ENCODE results near the gene SPATA22.
"Not testable (repeated sequence)": the region's sequence is repeated elsewhere in the genome, so short reads cannot be mapped to it uniquely, and the experiment has no call there.

SPATA22 gene

GRCh38 chr17:3471599-3471998 lies at the start of gene SPATA22:
TSS of gene SPATA22 (minus strand) at chr17:3471819. CDS start at chr17:3469325, 2,494 bp downstream.
- in situ Hi-C loops (cut with MboI; ENCODE audit: low sequenced_read_pairs), result no loop called here

GRCh38 chr17:3519472-3519871 lies 47.9 kb upstream of the SPATA22 start:
- in situ Hi-C loops (cut with MboI; ENCODE audit: low sequenced_read_pairs), result not testable (repeated sequence)

GRCh38 chr17:3514873-3515272 lies 43.3 kb upstream of the SPATA22 start:
- in situ Hi-C loops (cut with MboI; ENCODE audit: low sequenced_read_pairs), result no loop called here

- in situ Hi-C loops (cut with MboI; ENCODE audit: low sequenced_read_pairs), result not testable (repeated sequence)
Observed at GRCh38 chr17:3514167-3514566, 42.5 kb upstream of the SPATA22 start.

- in situ Hi-C loops (cut with MboI; ENCODE audit: low sequenced_read_pairs), result no loop called here
Observed at GRCh38 chr17:3513305-3514035, 41.9 kb upstream of the SPATA22 start.

- in situ Hi-C loops (cut with MboI; ENCODE audit: low sequenced_read_pairs), result no loop called here
Observed at GRCh38 chr17:3512505-3513171, 41.0 kb upstream of the SPATA22 start.

- in situ Hi-C loops (cut with MboI; ENCODE audit: low sequenced_read_pairs), result no loop called here
Observed at GRCh38 chr17:3511852-3512504, 40.4 kb upstream of the SPATA22 start.

GRCh38 chr17:3510090-3510489 lies 38.5 kb upstream of the SPATA22 start:
- in situ Hi-C loops (cut with MboI; ENCODE audit: low sequenced_read_pairs), result no loop called here

GRCh38 chr17:3507869-3508268 lies 36.2 kb upstream of the SPATA22 start:
- in situ Hi-C loops (cut with MboI; ENCODE audit: low sequenced_read_pairs), result no loop called here

GRCh38 chr17:3507071-3507470 lies 35.5 kb upstream of the SPATA22 start:
- in situ Hi-C loops (cut with MboI; ENCODE audit: low sequenced_read_pairs), result no loop called here

- in situ Hi-C loops (cut with MboI; ENCODE audit: low sequenced_read_pairs), result no loop called here
Observed at GRCh38 chr17:3506054-3506453, 34.4 kb upstream of the SPATA22 start.

- in situ Hi-C loops (cut with MboI; ENCODE audit: low sequenced_read_pairs), result no loop called here
Observed at GRCh38 chr17:3505008-3505407, 33.4 kb upstream of the SPATA22 start.

- in situ Hi-C loops (cut with MboI; ENCODE audit: low sequenced_read_pairs), result no loop called here
Observed at GRCh38 chr17:3503285-3503684, 31.7 kb upstream of the SPATA22 start.

- in situ Hi-C loops (cut with MboI; ENCODE audit: low sequenced_read_pairs), result no loop called here
Observed at GRCh38 chr17:3502466-3502865, 30.8 kb upstream of the SPATA22 start.

GRCh38 chr17:3501344-3501743 lies 29.7 kb upstream of the SPATA22 start:
- in situ Hi-C loops (cut with MboI; ENCODE audit: low sequenced_read_pairs), result no loop called here

- in situ Hi-C loops (cut with MboI; ENCODE audit: low sequenced_read_pairs), result no loop called here
Observed at GRCh38 chr17:3497101-3497500, 25.5 kb upstream of the SPATA22 start.

GRCh38 chr17:3485481-3486068 lies 14.0 kb upstream of the SPATA22 start:
- in situ Hi-C loops (cut with MboI; ENCODE audit: low sequenced_read_pairs), result no loop called here

- in situ Hi-C loops (cut with MboI; ENCODE audit: low sequenced_read_pairs), result no loop called here
Observed at GRCh38 chr17:3482852-3483251, 11.2 kb upstream of the SPATA22 start.

GRCh38 chr17:3479988-3480387 lies 8.4 kb upstream of the SPATA22 start:
- in situ Hi-C loops (cut with MboI; ENCODE audit: low sequenced_read_pairs), result no loop called here

GRCh38 chr17:3475812-3476610 lies 4.4 kb upstream of the SPATA22 start, which contains the start of gene ASPA:
TSS of gene ASPA (plus strand) at chr17:3475997. CDS start at chr17:3476160, 163 bp downstream.
- in situ Hi-C loops (cut with MboI; ENCODE audit: low sequenced_read_pairs), result no loop called here

GRCh38 chr17:3475251-3475685 lies 3.6 kb upstream of the SPATA22 start:
- in situ Hi-C loops (cut with MboI; ENCODE audit: low sequenced_read_pairs), result no loop called here

Measured in HL-60/S4 treated with retinoic acid at 250 ng/mL for 4 days and 3 days (cell line).